B cell (primary cell): ENCODE results near the gene TAB3.

Experiments
- EZH2 ChIP-seq: IDR thresholded peaks from 2 replicates; pipeline ENCODE4 v1.6.1; 2012; ENCODE audit warnings: borderline replicate concordance, low read depth, mild to moderate bottlenecking, moderate library complexity, low read length; ENCODE audit not compliant: insufficient read depth, poor library complexity, severe bottlenecking
- TF ChIP-seq, protein P1 (sequence below): fragments of 200-600 bp; IDR thresholded peaks from one replicate; pipeline ENCODE4 v1.8.0; 2022; ENCODE audit warnings: antibody characterized with exemption, mild to moderate bottlenecking

DNA sequence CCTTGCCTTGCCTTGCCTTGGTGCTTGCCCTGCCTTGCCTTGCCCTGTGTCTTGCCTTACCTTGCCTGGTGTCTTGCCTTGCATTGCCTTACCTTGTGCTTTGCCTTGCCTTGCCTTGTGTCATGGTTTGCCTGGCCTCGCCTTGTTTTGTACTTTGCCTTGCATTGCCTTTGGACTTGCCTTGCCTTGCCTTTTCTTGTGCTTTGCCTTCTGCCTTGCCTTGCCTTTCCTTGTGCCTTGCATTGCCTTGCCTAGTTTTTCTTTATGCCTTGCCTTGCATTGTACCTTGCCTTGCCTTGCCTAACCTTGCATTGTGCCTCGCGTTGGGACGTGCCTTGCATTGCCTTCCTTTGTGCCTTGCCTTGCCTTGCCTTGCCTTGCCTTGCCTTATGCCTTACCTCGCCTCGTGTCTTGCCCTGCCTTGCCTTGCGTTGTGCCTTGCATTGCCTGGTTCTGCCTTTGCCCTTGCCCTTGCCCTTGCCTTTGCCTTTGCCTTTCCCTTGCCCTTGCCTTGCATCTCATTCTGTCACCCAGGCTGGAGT is 82.8 kb downstream of the TAB3 start:
- TF ChIP-seq, protein P1, sequence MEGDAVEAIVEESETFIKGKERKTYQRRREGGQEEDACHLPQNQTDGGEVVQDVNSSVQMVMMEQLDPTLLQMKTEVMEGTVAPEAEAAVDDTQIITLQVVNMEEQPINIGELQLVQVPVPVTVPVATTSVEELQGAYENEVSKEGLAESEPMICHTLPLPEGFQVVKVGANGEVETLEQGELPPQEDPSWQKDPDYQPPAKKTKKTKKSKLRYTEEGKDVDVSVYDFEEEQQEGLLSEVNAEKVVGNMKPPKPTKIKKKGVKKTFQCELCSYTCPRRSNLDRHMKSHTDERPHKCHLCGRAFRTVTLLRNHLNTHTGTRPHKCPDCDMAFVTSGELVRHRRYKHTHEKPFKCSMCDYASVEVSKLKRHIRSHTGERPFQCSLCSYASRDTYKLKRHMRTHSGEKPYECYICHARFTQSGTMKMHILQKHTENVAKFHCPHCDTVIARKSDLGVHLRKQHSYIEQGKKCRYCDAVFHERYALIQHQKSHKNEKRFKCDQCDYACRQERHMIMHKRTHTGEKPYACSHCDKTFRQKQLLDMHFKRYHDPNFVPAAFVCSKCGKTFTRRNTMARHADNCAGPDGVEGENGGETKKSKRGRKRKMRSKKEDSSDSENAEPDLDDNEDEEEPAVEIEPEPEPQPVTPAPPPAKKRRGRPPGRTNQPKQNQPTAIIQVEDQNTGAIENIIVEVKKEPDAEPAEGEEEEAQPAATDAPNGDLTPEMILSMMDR = no peak
- no peak for TF ChIP-seq EZH2
